Nephron (organoid): ENCODE results near the gene BUD31.

Experiments
- H3K27ac Mint-ChIP-seq, 3 experiments: 2 replicates each; pipeline ENCODE4 v1.8.0; 2020; ENCODE audit warnings: mixed read lengths in 3 of 3, mild to moderate bottlenecking in 2 of 3, moderate library complexity in 1 of 3
- H3K27me3 Mint-ChIP-seq: 2 replicates; pipeline ENCODE4 v1.8.0; 2021; ENCODE audit warnings: low read depth, mild to moderate bottlenecking, moderate library complexity, mixed read lengths
- H3K36me3 Mint-ChIP-seq: 2 replicates; pipeline ENCODE4 v1.8.0; 2020; ENCODE audit warnings: low read depth, mixed read lengths
- H3K4me1 Mint-ChIP-seq: 2 replicates; pipeline ENCODE4 v1.8.0; 2020; ENCODE audit warnings: mixed read lengths
- H3K4me3 Mint-ChIP-seq, 3 experiments: 2 replicates each; pipeline ENCODE4 v1.8.0; 2020; ENCODE audit warnings: mild to moderate bottlenecking in 3 of 3, mixed read lengths in 3 of 3, moderate library complexity in 2 of 3
- H3K9me3 Mint-ChIP-seq: 2 replicates; pipeline ENCODE4 v1.8.0; 2020; ENCODE audit warnings: mixed read lengths
- TF ChIP-seq, protein P1 (sequence below), 3 experiments: fragments of 200-600 bp; sonication (generic); IDR thresholded peaks; one replicate each; pipeline ENCODE4 v1.5.0; 2021; ENCODE audit warnings: antibody characterized with exemption in 3 of 3; ENCODE audit not compliant: unreplicated experiment in 3 of 3

Gene BUD31

DNA sequence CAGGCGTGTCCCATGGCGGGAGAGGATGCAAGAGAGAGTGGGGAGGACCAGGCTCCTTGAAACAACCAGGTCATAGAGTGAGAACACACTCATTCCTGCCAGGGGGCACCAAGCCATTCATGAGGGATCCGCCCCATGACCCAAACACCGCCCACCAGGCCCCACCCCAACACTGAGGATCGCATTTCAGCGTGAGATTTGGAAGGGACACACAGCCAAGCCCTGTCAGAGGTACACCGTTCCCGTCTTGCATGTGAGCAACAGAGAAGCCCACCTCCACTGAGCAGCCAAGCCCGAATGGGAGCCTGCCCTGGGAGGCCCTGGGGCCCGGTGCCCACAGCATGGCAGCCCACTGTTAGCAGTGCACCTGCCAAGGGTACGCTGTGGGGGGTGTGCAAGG, 42.1 kb upstream of the BUD31 start:
- TF ChIP-seq, protein P1, sequence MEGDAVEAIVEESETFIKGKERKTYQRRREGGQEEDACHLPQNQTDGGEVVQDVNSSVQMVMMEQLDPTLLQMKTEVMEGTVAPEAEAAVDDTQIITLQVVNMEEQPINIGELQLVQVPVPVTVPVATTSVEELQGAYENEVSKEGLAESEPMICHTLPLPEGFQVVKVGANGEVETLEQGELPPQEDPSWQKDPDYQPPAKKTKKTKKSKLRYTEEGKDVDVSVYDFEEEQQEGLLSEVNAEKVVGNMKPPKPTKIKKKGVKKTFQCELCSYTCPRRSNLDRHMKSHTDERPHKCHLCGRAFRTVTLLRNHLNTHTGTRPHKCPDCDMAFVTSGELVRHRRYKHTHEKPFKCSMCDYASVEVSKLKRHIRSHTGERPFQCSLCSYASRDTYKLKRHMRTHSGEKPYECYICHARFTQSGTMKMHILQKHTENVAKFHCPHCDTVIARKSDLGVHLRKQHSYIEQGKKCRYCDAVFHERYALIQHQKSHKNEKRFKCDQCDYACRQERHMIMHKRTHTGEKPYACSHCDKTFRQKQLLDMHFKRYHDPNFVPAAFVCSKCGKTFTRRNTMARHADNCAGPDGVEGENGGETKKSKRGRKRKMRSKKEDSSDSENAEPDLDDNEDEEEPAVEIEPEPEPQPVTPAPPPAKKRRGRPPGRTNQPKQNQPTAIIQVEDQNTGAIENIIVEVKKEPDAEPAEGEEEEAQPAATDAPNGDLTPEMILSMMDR (IDR thresholded peaks at IDR 0.05; ENCODE audit: unreplicated experiment in 3 of 3): no peak
- Mint-ChIP-seq H3K9me3 (no peaks in the 10 kb centered on the region), H3K4me3 (no peak overlapping the region), H3K36me3 (peaks cover 43% of the 10 kb centered on the region), H3K27ac (no peak overlapping the region), H3K27me3 (no peaks in the 10 kb centered on the region), H3K4me1 (peaks cover 6% of the 10 kb centered on the region)

DNA sequence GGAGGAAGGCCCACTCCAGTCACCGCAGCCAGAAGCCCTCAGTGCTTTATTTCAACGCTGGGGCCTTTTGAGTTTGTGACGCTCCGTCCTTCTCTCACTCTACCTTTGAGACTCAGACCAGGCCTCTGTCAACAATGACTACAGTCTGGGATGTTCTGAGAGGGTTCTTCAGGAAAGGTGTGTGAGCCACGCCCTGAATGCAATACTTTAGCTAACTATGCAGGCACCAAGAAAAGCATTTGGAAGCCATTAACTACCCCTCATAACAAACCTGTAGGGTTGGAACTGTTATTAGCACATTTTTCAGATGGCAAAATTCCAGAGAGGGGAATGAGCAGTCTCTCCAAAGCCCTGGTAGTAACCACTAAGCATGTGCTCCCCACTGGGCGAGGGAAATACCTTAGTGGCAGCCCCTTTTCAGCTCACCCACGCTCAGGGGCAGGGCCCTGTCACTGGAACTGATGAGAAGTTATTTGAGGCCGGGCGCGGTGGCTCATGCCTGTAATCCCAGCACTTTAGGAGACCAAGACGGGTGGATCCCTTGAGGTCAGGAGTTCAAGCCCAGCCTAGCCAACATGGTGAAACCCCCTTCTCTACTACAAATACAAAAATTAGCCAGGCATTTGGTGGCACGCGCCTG, 39.9 kb upstream of the BUD31 start:
- Mint-ChIP-seq H3K36me3 (peaks cover 27% of the 10 kb centered on the region), H3K27ac (no peak overlapping the region), H3K4me3 (no peak overlapping the region), H3K4me1 (peaks cover 15% of the 10 kb centered on the region), H3K9me3 (no peaks in the 10 kb centered on the region), H3K27me3 (peaks cover 5% of the 10 kb centered on the region)
- TF ChIP-seq, protein P1 (IDR thresholded peaks at IDR 0.05; ENCODE audit: unreplicated experiment in 3 of 3): no peak

DNA sequence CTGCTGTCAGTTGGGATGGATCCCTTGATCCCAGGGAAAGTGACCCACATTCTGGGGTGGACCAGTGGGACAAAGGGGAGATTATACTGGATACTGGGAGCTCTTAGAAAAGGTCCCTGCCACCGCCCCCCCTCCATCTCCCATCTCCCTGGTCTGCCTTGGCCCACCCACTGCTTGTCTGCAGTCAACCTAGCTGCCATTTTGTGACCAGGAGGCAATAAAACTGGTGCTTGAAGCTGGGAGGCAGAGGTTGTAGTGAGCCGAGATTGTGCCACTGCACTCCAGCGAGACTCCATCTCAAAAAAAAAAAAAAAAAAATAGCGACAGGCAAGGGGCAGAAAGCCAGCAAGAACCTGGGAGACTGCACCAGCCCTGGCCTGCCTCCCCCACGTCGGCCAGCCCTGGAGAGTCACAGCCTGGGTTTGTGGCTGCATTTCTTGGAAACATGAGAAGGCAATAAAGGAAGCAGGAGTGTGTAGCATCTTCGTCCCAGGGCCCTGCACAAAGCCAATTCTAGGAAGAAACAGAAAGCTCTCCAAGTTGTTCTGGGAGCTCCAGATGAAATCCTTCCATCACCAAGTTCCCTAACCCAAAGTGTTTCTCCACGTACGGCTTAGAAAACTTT, 38.9 kb upstream of the BUD31 start:
- Mint-ChIP-seq H3K4me3 (peak overlapping the region in 1 of 3 experiments; percentile 31), H3K9me3 (no peaks in the 10 kb centered on the region), H3K27ac (peak overlapping the region; percentile 64 to 77 (median 71)), H3K4me1 (peaks cover 15% of the 10 kb centered on the region), H3K36me3 (peaks cover 20% of the 10 kb centered on the region), H3K27me3 (peaks cover 5% of the 10 kb centered on the region)
- TF ChIP-seq, protein P1 (IDR thresholded peaks at IDR 0.05; ENCODE audit: unreplicated experiment in 3 of 3): no peak

DNA sequence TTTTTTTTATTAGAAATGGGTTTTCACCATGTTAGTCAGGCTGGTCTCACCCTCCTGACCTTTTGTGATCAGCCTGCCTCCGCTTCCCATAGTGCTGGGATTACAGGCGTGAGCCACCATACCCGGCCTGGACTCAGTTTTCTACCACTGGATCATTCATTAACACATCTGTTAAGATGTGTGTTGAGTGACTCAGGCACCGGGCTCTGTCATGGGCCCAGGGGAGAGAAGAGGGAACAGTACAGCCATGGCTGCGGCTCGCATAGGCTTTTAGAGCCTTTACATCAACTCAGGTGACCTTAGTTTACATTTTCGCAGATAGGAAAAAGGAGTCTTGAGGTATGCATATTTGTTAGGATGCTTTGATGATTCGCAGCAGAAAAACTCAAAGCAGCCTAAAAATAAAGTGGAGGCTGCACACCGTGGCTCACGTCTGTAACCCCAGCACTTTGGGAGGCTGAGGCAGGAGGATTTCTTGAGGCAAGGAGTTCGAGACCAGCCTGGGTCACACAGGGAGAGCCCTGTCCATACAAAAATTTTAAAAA, 37.3 kb upstream of the BUD31 start:
- Mint-ChIP-seq H3K9me3 (no peaks in the 10 kb centered on the region), H3K27ac (no peak overlapping the region), H3K4me3 (peak overlapping the region in 2 of 3 experiments; percentile 19), H3K27me3 (peaks cover 5% of the 10 kb centered on the region), H3K36me3 (peaks cover 12% of the 10 kb centered on the region), H3K4me1 (peaks cover 15% of the 10 kb centered on the region)
- TF ChIP-seq, protein P1 (IDR thresholded peaks at IDR 0.05; ENCODE audit: unreplicated experiment in 3 of 3): no peak

DNA sequence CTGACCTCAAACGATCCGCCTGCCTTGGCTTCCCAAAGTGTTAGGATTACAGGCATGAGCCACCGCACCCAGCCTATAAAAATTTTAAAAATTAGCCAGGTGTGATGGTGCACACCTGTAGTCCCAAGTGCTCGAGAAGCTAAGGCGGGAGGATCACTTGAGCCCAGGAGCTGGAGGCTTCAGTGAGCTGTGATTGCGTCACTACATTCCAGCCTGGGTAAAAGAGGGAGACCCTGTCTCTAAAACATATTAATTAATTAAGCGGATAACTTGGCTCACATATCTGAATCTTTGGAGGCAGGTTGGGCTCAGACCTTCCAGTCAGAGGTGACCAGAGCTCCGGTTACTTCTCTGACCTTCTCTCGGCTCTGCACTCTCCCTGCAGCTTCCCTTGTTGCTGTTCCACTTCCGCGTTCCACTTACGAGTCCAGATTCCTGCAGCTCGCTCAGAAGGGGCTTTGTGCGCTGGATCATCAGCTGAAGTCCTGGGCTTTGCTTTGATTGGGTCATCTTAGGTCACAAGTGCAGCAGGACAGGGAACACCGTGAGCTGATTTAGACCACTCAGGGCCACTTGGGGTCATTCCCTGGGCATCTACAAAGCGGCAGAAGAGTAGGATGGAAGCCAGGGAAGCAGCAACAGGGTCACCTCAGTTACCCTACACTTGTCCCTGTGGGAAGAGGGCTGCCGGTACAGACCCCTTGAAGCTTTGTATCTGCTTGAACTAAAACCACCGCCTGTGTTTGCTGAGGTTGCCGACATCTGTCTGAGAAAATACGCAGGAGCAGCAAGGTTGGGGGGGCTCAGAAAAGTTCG, 36.3 kb upstream of the BUD31 start:
- Mint-ChIP-seq H3K27ac (peak overlapping the region; percentile 63 to 92 (median 82)), H3K4me3 (peak overlapping the region; percentile 81 to 86 (median 83)), H3K36me3 (peaks cover 4% of the 10 kb centered on the region), H3K27me3 (peaks cover 5% of the 10 kb centered on the region), H3K9me3 (no peaks in the 10 kb centered on the region), H3K4me1 (peaks cover 15% of the 10 kb centered on the region)
- TF ChIP-seq, protein P1 (IDR thresholded peaks at IDR 0.05; ENCODE audit: unreplicated experiment in 3 of 3): no peak
